ENCODE data around the gene PDGFRB.

The PDGFRB gene

DNA sequence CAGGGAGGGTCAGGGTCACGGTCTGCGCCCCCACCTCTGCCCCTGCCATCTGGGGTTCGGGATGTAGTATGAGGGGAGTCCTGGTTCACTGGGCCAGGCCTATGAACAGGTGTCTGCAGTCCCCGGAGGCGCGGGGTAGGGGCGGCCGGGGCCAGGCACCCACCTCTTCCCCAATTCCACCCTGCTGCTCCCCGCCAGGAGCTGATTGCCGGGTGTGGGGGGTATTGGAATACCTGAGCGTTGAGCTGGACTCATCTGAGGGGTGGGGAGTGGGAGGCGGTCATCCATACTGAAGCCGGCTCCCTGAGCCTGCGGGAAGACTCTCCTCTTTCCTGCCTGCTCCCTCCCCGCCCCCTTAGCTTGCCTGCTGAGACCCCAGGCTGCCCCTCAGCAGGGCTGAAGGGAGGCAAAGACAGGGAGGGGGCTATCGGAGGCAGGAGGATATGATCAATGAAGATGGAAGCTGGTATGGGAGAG, 34.9 kb upstream of the PDGFRB start:
- no peak overlapping the region for H3K4me3 ChIP-seq (ENCODE audit: low read depth, low read length)
- H3K27me3 ChIP-seq (ENCODE audit: insufficient read depth, low read length) = peaks cover 45% of the 10 kb centered on the region

DNA sequence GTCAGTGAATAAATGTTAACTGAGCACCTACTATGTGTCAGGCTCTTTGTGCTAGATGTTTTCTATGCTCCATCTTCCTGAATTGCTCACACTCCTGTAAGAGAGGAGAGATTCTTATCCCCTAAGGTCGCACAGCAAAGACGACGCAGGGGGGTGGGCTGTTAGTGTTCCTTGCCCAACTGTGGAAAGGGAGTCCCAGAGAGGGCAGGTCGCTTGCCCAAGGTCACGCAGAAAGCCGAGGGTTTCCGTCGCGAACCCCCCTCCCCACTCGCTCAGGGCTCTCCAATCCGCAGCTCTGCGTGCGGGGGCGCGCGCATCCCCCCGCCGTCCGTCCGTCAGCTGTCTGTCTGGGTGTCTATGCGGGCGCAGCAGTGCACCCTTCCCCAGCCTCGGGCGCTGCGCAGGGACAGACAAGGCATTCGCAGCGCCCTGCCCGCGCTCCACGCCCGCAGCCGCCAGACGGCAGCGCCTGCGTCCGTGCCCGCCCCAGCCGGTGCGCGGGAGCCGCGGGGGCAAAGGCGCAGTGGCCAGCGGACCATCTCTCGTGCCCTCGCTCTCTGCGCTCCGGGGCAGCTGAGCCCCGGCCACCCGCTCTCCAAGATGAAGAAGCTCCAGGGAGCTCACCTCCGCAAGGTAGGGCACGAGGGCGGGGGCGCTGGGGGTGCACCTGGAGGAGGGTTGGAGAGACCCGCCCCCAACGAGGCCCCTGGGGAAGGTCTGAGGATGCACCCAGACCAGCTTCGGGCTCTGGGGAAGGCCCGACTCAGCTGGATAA, 34.3 kb upstream of the PDGFRB start, which contains the start of gene SLC6A7:
Gene SLC6A7 (plus strand): TSS at position 335 of the 775 bp plus-strand sequence. CDS start 266 bp downstream, at position 601.
- H3K27ac ChIP-seq (ENCODE audit: low read depth, low read length) = no peak within 1 kb of the TSS
- H3K36me3 ChIP-seq (ENCODE audit: insufficient read depth, low read length) = no peaks in the 10 kb centered on the region
- no peaks in the 10 kb centered on the region for H3K79me2 ChIP-seq (ENCODE audit: control insufficient read depth, insufficient read depth, low read length, unreplicated experiment)
- H2AFZ ChIP-seq (ENCODE audit: low read length, unreplicated experiment) = no peak within 1 kb of the TSS
- peaks cover 44% of the 10 kb centered on the region for H3K27me3 ChIP-seq (ENCODE audit: insufficient read depth, low read length)
- no peaks in the 10 kb centered on the region for H3K4me1 ChIP-seq (ENCODE audit: control insufficient read depth, insufficient read depth, low read length, unreplicated experiment)
- no peak within 1 kb of the TSS for H3K4me3 ChIP-seq (ENCODE audit: low read depth, low read length)

More for the DNA sequence above, 34.9 kb upstream of the PDGFRB start:
- Histone ChIP-seq H3K27ac (ENCODE audit: low read depth, low read length) (no peak overlapping the region), H3K36me3 (ENCODE audit: insufficient read depth, low read length) (no peaks in the 10 kb centered on the region), H2AFZ (ENCODE audit: low read length, unreplicated experiment) (no peak overlapping the region), H3K79me2 (ENCODE audit: control insufficient read depth, insufficient read depth, low read length, unreplicated experiment) (no peaks in the 10 kb centered on the region), H3K4me1 (ENCODE audit: control insufficient read depth, insufficient read depth, low read length, unreplicated experiment) (no peaks in the 10 kb centered on the region)

DNA sequence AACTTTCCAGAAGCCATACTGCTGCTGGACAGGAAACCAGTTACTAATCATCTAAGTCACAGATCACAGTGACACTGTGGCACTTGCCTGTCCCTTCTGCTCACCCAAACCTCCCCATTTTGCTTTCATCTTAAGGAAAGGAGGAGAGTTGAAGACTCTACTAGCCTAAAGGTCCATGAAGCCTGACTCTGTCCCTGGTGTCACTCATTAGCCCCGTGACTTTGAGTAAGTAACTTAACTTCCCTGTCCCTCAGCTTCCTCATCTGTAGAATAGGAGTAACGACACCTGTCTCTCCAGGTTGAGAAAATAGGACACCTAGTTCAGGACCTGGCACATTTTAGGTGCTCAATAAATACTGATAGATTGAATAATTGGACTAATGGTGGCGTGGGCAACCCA, 33.7 kb upstream of the PDGFRB start:
- Histone ChIP-seq H3K36me3 (ENCODE audit: insufficient read depth, low read length) (no peaks in the 10 kb centered on the region), H2AFZ (ENCODE audit: low read length, unreplicated experiment) (no peak overlapping the region)

DNA sequence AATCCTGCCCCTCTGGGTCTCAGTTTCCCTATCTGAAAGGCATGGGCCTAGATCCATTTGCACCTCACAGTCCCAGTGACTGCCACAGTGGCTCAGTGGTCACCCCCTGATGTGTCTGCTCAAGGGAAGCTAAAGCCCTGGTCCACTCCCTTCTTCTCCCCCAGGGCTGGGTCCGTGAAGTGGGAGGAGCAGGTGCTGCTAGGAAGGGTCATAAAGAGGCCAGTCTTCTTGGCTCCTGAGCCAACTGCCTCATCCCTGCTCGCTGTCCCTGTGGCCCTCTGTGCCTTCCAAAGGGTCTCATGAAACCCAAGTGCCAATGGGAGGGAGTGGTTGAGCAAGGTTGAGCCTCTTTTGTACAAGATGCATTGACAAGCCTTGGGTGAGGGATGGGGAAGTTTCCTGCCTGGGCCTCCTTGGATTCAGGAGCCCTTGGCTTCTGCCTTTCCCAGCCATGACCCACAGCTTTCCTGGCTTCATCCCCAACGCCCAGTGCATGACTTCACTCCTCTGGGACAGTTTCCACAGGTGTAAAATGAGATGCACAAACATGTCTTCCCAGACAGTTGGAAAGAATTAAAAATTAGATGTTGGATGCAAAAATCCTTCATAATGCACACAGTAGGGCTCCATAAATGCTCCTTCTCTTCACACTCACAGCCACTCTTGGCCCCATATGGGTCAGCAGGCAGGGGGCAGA, 32.6 kb upstream of the PDGFRB start:
- Histone ChIP-seq H3K4me3 (ENCODE audit: low read depth, low read length) (no peak overlapping the region), H3K79me2 (ENCODE audit: control insufficient read depth, insufficient read depth, low read length, unreplicated experiment) (no peaks in the 10 kb centered on the region), H3K27me3 (ENCODE audit: insufficient read depth, low read length) (peaks cover 44% of the 10 kb centered on the region), H3K27ac (ENCODE audit: low read depth, low read length) (no peak overlapping the region), H3K4me1 (ENCODE audit: control insufficient read depth, insufficient read depth, low read length, unreplicated experiment) (no peaks in the 10 kb centered on the region), H2AFZ (ENCODE audit: low read length, unreplicated experiment) (no peak overlapping the region), H3K36me3 (ENCODE audit: insufficient read depth, low read length) (no peaks in the 10 kb centered on the region)

More for the DNA sequence above, 33.7 kb upstream of the PDGFRB start:
- H3K4me1 ChIP-seq (ENCODE audit: control insufficient read depth, insufficient read depth, low read length, unreplicated experiment) = no peaks in the 10 kb centered on the region
- peaks cover 44% of the 10 kb centered on the region for H3K27me3 ChIP-seq (ENCODE audit: insufficient read depth, low read length)
- no peaks in the 10 kb centered on the region for H3K79me2 ChIP-seq (ENCODE audit: control insufficient read depth, insufficient read depth, low read length, unreplicated experiment)
- H3K27ac ChIP-seq (ENCODE audit: low read depth, low read length) = no peak overlapping the region
- no peak overlapping the region for H3K4me3 ChIP-seq (ENCODE audit: low read depth, low read length)

DNA sequence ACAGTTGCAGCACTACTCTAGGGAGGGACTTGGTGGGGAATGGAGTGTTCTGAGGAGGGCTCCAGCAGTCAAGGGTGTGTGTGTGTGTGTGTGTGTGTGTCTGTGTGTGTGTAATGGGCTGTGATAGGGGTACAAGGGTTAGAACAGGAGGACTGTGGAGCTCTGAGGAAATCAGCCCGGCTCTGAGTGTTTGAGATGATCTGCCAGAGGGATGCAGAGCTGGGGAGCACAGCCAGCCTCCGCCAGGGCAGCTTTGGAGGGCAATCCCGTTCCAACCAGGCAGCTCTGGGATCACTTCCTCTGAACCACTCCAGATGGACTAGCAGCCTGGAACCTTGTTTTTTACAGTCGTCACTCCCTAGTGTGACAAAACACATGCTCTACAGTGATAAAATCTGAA, 31.3 kb upstream of the PDGFRB start:
- H3K27me3 ChIP-seq (ENCODE audit: insufficient read depth, low read length) = peaks cover 36% of the 10 kb centered on the region
- no peaks in the 10 kb centered on the region for H3K36me3 ChIP-seq (ENCODE audit: insufficient read depth, low read length)
- no peaks in the 10 kb centered on the region for H3K4me1 ChIP-seq (ENCODE audit: control insufficient read depth, insufficient read depth, low read length, unreplicated experiment)
- H3K27ac ChIP-seq (ENCODE audit: low read depth, low read length) = no peak overlapping the region
- no peak overlapping the region for H2AFZ ChIP-seq (ENCODE audit: low read length, unreplicated experiment)
- no peak overlapping the region for H3K4me3 ChIP-seq (ENCODE audit: low read depth, low read length)
- H3K79me2 ChIP-seq (ENCODE audit: control insufficient read depth, insufficient read depth, low read length, unreplicated experiment) = no peaks in the 10 kb centered on the region

- Histone ChIP-seq H3K27me3 (ENCODE audit: insufficient read depth, low read length) (peaks cover 35% of the 10 kb centered on the region), H3K4me3 (ENCODE audit: low read depth, low read length) (no peak overlapping the region), H3K79me2 (ENCODE audit: control insufficient read depth, insufficient read depth, low read length, unreplicated experiment) (no peaks in the 10 kb centered on the region), H3K27ac (ENCODE audit: low read depth, low read length) (no peak overlapping the region), H2AFZ (ENCODE audit: low read length, unreplicated experiment) (no peak overlapping the region), H3K4me1 (ENCODE audit: control insufficient read depth, insufficient read depth, low read length, unreplicated experiment) (no peaks in the 10 kb centered on the region), H3K36me3 (ENCODE audit: insufficient read depth, low read length) (no peaks in the 10 kb centered on the region)
Observed at GRCh38 chr5:150186137-150186536, 30.5 kb upstream of the PDGFRB start.

DNA sequence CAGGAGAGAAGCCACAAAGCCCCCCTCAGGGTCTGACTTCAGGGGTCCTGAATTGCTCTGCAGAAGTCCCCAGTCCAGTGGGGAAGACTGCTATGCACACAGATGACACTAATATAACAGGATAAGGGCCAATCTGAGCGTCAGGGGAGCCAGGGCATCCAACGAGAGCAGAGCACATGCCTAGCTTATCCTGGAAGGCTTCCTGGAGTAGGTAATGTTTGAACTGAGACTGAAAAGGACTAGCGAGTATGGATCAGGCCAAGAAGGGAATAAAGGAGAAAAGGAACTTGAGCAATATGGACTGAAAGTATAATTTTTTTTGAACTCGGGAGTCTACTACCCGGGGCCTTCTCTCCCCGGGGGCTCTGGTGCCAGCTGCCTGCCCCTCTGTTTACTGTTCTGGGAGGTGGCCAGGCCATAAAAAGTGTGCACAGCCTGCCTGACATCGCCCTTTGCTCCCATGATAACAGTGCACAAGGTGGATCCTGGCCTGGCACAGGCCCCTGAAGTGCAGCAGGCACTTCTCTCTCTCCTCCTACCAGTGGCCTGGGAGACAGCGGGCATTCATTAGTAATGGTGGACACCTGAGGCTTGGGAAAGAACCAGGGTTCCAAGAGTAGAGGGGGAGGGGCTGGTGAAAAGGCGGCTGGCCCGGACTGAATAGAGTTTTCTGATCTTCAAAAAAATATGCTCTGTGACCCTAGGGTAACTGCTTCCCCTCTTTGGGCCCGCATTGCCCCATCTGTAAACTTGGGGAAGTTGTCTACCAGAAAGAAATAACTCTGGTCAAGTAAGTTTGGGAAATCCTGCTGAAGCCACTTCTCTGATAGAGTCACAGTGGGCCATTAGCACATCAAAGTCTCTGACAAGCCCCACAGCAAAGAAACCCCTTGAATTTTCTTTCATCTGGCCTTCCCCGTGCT, 29.6 kb upstream of the PDGFRB start:
- Histone ChIP-seq H3K79me2 (ENCODE audit: control insufficient read depth, insufficient read depth, low read length, unreplicated experiment) (no peaks in the 10 kb centered on the region), H2AFZ (ENCODE audit: low read length, unreplicated experiment) (no peak overlapping the region), H3K27me3 (ENCODE audit: insufficient read depth, low read length) (peaks cover 26% of the 10 kb centered on the region), H3K27ac (ENCODE audit: low read depth, low read length) (no peak overlapping the region), H3K36me3 (ENCODE audit: insufficient read depth, low read length) (no peaks in the 10 kb centered on the region), H3K4me1 (ENCODE audit: control insufficient read depth, insufficient read depth, low read length, unreplicated experiment) (no peaks in the 10 kb centered on the region), H3K4me3 (ENCODE audit: low read depth, low read length) (no peak overlapping the region)

DNA sequence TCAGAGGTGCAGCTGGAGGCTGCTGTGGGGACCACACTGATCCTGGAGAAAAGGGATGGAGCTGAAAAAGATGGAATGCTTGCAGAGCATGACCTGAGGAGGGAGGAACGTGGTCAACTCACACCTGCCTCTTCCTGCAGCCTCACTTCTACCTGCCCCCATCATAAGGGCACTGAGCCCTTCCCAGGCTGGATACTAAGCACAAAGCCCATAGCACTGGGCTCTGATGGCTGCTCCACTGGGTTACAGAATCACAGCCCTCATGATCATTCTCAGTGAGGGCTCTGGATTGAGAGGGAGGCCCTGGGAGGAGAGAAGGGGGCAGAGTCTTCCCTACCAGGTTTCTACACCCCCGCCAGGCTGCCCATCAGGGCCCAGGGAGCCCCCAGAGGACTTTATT, 28.4 kb upstream of the PDGFRB start:
- no peaks in the 10 kb centered on the region for H3K79me2 ChIP-seq (ENCODE audit: control insufficient read depth, insufficient read depth, low read length, unreplicated experiment)
- H3K4me1 ChIP-seq (ENCODE audit: control insufficient read depth, insufficient read depth, low read length, unreplicated experiment) = no peaks in the 10 kb centered on the region
- H3K27me3 ChIP-seq (ENCODE audit: insufficient read depth, low read length) = peaks cover 14% of the 10 kb centered on the region
- H3K27ac ChIP-seq (ENCODE audit: low read depth, low read length) = no peak overlapping the region
- H2AFZ ChIP-seq (ENCODE audit: low read length, unreplicated experiment) = no peak overlapping the region
- no peaks in the 10 kb centered on the region for H3K36me3 ChIP-seq (ENCODE audit: insufficient read depth, low read length)
- no peak overlapping the region for H3K4me3 ChIP-seq (ENCODE audit: low read depth, low read length)

GRCh38 chr5:150183436-150183835, 27.8 kb upstream of the PDGFRB start:
- H2AFZ ChIP-seq (ENCODE audit: low read length, unreplicated experiment) = no peak overlapping the region
- H3K36me3 ChIP-seq (ENCODE audit: insufficient read depth, low read length) = no peaks in the 10 kb centered on the region
- H3K79me2 ChIP-seq (ENCODE audit: control insufficient read depth, insufficient read depth, low read length, unreplicated experiment) = no peaks in the 10 kb centered on the region
- peaks cover 8% of the 10 kb centered on the region for H3K27me3 ChIP-seq (ENCODE audit: insufficient read depth, low read length)
- no peak overlapping the region for H3K27ac ChIP-seq (ENCODE audit: low read depth, low read length)
- no peak overlapping the region for H3K4me3 ChIP-seq (ENCODE audit: low read depth, low read length)
- no peaks in the 10 kb centered on the region for H3K4me1 ChIP-seq (ENCODE audit: control insufficient read depth, insufficient read depth, low read length, unreplicated experiment)

DNA sequence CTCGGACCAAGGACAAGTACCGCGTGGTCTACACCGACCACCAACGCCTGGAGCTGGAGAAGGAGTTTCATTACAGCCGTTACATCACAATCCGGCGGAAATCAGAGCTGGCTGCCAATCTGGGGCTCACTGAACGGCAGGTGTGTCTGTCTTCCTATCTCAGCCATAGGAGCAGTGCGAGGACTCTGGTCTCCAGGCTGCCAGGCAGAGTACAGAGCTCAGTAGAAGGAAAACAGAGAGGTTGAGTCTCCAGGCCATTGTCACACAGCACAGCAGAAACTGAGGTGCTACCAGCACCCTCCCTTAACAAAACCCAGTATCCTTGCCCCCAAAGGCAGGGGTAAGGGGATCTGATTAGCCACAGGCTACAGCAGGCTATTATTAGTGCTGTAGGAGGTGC, 27.1 kb upstream of the PDGFRB start:
- no peak overlapping the region for H3K4me3 ChIP-seq (ENCODE audit: low read depth, low read length)
- H2AFZ ChIP-seq (ENCODE audit: low read length, unreplicated experiment) = no peak overlapping the region
- no peaks in the 10 kb centered on the region for H3K4me1 ChIP-seq (ENCODE audit: control insufficient read depth, insufficient read depth, low read length, unreplicated experiment)
- 0 out of 2 replicates have a peak, but pooled peaks cover 1% of the 10 kb centered on the region for H3K27me3 ChIP-seq (ENCODE audit: insufficient read depth, low read length)
- no peaks in the 10 kb centered on the region for H3K36me3 ChIP-seq (ENCODE audit: insufficient read depth, low read length)
- H3K27ac ChIP-seq (ENCODE audit: low read depth, low read length) = no peak overlapping the region
- H3K79me2 ChIP-seq (ENCODE audit: control insufficient read depth, insufficient read depth, low read length, unreplicated experiment) = no peaks in the 10 kb centered on the region

Data from ACC112 (cell line).